WI38 (cell line): ENCODE measurements around the gene TP53BP1.

Source experiments
- H3K4me3 ChIP-seq: 2 replicates; pipeline ENCODE4 v1.5.1; 2011; ENCODE audit warnings: low read depth, mild to moderate bottlenecking, control low read depth, low read length
- CTCF ChIP-seq: IDR thresholded peaks from 2 replicates; pipeline ENCODE4 v1.5.1; 2012; ENCODE audit warnings: low read depth, mild to moderate bottlenecking, control low read depth, low read length

Gene TP53BP1

DNA sequence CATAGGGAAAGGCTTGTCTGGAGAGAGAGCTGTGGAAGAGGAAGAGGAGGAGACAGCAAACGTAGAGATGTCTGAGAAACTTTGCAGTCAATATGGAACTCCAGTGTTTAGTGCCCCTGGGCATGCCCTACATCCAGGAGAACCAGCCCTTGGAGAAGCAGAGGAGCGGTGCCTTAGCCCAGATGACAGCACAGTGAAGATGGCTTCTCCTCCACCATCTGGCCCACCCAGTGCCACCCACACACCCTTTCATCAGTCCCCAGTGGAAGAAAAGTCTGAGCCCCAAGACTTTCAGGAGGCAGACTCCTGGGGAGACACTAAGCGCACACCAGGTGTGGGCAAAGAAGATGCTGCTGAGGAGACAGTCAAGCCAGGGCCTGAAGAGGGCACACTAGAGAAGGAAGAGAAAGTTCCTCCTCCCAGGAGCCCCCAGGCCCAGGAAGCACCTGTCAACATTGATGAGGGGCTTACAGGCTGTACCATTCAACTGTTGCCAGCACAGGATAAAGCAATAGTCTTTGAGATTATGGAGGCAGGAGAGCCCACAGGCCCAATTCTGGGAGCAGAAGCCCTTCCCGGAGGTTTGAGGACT lies 31.4 kb upstream of the TP53BP1 start:
- no peak for TF ChIP-seq CTCF
- H3K4me3 ChIP-seq = no peak overlapping the region

DNA sequence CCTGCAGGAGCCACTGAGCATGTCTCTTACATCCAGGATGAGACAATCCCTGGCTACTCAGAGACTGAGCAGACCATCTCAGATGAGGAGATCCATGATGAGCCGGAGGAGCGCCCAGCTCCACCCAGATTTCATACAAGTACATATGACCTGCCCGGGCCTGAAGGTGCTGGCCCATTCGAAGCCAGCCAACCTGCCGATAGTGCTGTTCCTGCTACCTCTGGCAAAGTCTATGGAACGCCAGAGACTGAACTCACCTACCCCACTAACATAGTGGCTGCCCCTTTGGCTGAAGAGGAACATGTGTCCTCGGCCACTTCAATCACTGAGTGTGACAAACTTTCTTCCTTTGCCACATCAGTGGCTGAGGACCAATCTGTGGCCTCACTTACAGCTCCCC lies 30.7 kb upstream of the TP53BP1 start:
- TF ChIP-seq CTCF = no peak
- no peak overlapping the region for H3K4me3 ChIP-seq

DNA sequence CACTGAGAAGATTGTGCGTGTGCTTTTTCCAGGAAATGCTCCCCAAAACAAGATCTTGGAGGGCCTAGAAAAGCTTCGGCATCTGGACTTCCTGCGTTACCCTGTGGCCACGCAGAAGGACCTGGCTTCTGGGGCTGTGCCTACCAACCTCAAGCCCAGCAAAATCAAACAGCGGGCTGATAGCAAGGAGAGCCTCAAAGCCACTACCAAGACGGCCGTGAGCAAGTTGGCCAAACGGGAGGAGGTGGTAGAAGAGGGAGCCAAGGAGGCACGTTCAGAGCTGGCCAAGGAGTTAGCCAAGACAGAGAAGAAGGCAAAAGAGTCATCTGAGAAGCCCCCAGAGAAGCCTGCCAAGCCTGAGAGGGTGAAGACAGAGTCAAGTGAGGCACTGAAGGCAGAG lies 29.3 kb upstream of the TP53BP1 start:
- TF ChIP-seq CTCF = no peak
- H3K4me3 ChIP-seq = no peak overlapping the region

DNA sequence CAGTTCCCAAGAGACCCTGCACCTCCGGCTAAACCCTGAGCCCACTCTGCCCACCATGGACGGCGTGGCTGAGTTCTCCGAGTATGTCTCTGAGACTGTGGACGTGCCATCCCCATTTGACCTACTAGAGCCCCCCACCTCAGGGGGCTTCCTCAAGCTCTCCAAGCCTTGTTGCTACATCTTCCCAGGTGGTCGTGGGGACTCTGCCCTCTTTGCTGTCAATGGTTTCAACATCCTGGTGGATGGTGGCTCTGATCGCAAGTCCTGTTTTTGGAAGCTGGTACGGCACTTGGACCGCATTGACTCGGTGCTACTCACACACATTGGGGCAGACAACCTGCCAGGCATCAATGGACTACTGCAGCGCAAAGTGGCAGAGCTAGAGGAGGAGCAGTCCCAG lies 28.5 kb upstream of the TP53BP1 start:
- H3K4me3 ChIP-seq = no peak overlapping the region
- TF ChIP-seq CTCF = no peak

GRCh38 chr15:43520138-43520537 lies 27.2 kb upstream of the TP53BP1 start:
- no peak overlapping the region for H3K4me3 ChIP-seq
- TF ChIP-seq CTCF = no peak

GRCh38 chr15:43519196-43519595 lies 26.2 kb upstream of the TP53BP1 start:
- H3K4me3 ChIP-seq = peak overlapping the region; percentile 96

More at GRCh38 chr15:43519196-43519595, 26.2 kb upstream of the TP53BP1 start:
- no peak for TF ChIP-seq CTCF
